ENCODE results near the gene CCDC60.

Gene CCDC60

GRCh38 chr12:119383206-119383605 is 48.7 kb downstream of the CCDC60 start:
- no peak overlapping the region for H3K4me3 ChIP-seq

GRCh38 chr12:119384340-119384739 is 49.8 kb downstream of the CCDC60 start:
- TF ChIP-seq CTCF (IDR thresholded peaks at IDR 0.05): no peak
- no peak for DNase-seq (ENCODE audit: low spot score)
- Histone ChIP-seq H3K27ac (no peak overlapping the region), H3K4me3 (no peak overlapping the region)

More at GRCh38 chr12:119383206-119383605, 48.7 kb downstream of the CCDC60 start:
- TF ChIP-seq CTCF (IDR thresholded peaks at IDR 0.05): no peak
- DNase-seq (ENCODE audit: low spot score): no peak
- H3K27ac ChIP-seq: no peak overlapping the region

- DNase-seq (ENCODE audit: low spot score): no peak
- no peak for TF ChIP-seq CTCF (IDR thresholded peaks at IDR 0.05)
- Histone ChIP-seq H3K4me3 (no peak overlapping the region), H3K27ac (no peak overlapping the region)
Measured at GRCh38 chr12:119385659-119386058, 51.1 kb downstream of the CCDC60 start.

GRCh38 chr12:119389687-119390086 is 55.2 kb downstream of the CCDC60 start:
- no peak overlapping the region for H3K4me3 ChIP-seq
- no peak for TF ChIP-seq CTCF (IDR thresholded peaks at IDR 0.05)
- no peak for DNase-seq (ENCODE audit: low spot score)
- H3K27ac ChIP-seq: no peak overlapping the region

- DNase-seq (ENCODE audit: low spot score): no peak
- no peak overlapping the region for H3K27ac ChIP-seq
- no peak for TF ChIP-seq CTCF (IDR thresholded peaks at IDR 0.05)
- no peak overlapping the region for H3K4me3 ChIP-seq
Measured at GRCh38 chr12:119391673-119392072, 57.1 kb downstream of the CCDC60 start.

GRCh38 chr12:119393677-119394076 is 59.1 kb downstream of the CCDC60 start:
- TF ChIP-seq CTCF (IDR thresholded peaks at IDR 0.05): no peak
- DNase-seq (ENCODE audit: low spot score): no peak
- H3K27ac ChIP-seq: no peak overlapping the region
- H3K4me3 ChIP-seq: no peak overlapping the region

- Histone ChIP-seq H3K4me3 (no peak overlapping the region), H3K27ac (no peak overlapping the region)
- no peak for TF ChIP-seq CTCF (IDR thresholded peaks at IDR 0.05)
- DNase-seq (ENCODE audit: low spot score): no peak
Measured at GRCh38 chr12:119397540-119397939, 63.0 kb downstream of the CCDC60 start.

All from coronary artery (tissue), 2 donors.